Measurements from ENCODE around the gene AHDC1. TPM values are rescaled to one million over a fixed set of nuclear protein-coding genes. Genes with fewer than 3 reads are reported as not detected.
"Not testable (repeated sequence)": the region's sequence is repeated elsewhere in the genome, so short reads cannot be mapped to it uniquely, and the experiment has no call there.

Gene AHDC1
- total and polyA plus RNA-seq, 2 experiments from 2014 or later = 3.9 to 5.3 TPM

DNA sequence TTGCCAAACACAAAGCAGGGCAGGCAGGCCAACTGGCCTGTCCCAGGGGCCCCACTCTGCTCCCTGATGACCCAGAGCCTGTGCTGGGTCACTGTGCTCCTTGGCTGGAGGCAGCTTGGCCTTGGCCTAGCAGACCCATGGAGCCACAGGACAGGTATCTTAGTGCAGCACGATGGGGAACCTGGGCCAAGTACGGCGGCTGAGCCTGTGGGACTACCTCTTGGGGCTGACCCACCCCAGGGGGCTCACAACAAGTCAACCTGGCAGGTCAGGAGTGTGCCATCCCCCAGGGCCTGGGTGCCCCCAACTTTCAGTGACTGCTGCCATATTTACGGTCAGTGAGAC lies 41.1 kb upstream of the AHDC1 start:
- Histone ChIP-seq H3K4me2 (ENCODE audit: unreplicated experiment) (no peak overlapping the region), H3K79me2 (ENCODE audit: insufficient read depth) (no peaks in the 10 kb centered on the region), H3K9ac (no peak overlapping the region), H3K27me3 (replicated peaks; ENCODE audit: insufficient read depth) (no peaks in the 10 kb centered on the region), H4K20me1 (ENCODE audit: insufficient read depth) (no peaks in the 10 kb centered on the region), H3K9me3 (ENCODE audit: low read depth) (no peaks in the 10 kb centered on the region), H2AFZ (no peak overlapping the region), H3K4me3 (no peak overlapping the region), H3K9me2 (ENCODE audit: insufficient read depth) (no peaks in the 10 kb centered on the region), H3K4me1 (ENCODE audit: insufficient read depth) (peaks cover 2% of the 10 kb centered on the region; the same call in 1 of the 2 replicates), H3K36me3 (ENCODE audit: low read depth) (no peaks in the 10 kb centered on the region), H3K27ac (no peak overlapping the region), H3F3A (ENCODE audit: insufficient read depth) (peaks cover 3% of the 10 kb centered on the region; the same call in 1 of the 2 replicates)
- TF ChIP-seq EZH2phosphoT487 (IDR thresholded peaks at IDR 0.05; ENCODE audit: insufficient read depth, low read depth) = no peak
- in situ Hi-C loops (cut with MboI) = no loop called here
- no peak for DNase-seq
- WGBS, 2 experiments (ENCODE audit: low coverage in 1 of 2, low lambda C conversion rate in 2 of 2, missing lambda C conversion rate in 2 of 2) = 85 to 89% methylated on average over 4 of the region's 4 CpGs

DNA sequence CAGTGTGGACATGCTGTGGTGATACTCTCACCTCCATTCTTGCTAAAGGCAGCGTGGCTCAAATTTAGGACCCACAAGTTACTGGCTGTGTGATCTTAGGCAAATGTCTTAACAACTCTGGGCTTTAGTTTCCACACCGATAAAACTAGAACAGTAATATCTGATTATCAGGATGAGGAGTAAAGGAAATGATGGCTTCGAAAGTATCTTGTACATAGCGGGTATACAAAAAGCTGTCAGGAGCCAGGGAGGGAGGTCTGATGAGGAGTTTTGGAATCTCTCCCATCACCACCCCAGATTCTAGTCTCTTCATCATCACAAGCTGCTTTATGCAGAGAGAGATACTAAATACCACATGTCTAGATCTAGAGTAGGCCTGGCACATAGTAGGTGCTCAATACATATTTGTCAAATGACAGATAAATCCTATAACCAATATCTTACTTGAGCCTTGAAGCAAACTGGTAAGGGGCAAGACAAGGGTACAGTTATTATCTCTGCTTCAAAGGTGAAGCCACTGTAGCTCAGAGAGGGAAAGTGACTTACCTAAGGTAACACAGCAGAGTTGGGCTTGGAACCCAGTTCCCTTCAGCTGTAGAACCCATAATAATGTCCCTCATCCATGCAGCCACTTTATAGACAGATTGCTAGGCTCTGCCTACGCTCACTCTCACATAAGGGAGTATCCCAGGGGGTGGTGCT lies 40.6 kb upstream of the AHDC1 start:
- Histone ChIP-seq H3K27ac (no peak overlapping the region), H3K4me2 (ENCODE audit: unreplicated experiment) (no peak overlapping the region), H3K27me3 (replicated peaks; ENCODE audit: insufficient read depth) (no peaks in the 10 kb centered on the region), H3K9ac (no peak overlapping the region), H3K4me1 (ENCODE audit: insufficient read depth) (no peaks in the 10 kb centered on the region), H3K79me2 (ENCODE audit: insufficient read depth) (no peaks in the 10 kb centered on the region), H3K4me3 (no peak overlapping the region), H2AFZ (no peak overlapping the region), H3K9me3 (ENCODE audit: low read depth) (no peaks in the 10 kb centered on the region), H3K9me2 (ENCODE audit: insufficient read depth) (no peaks in the 10 kb centered on the region), H3K36me3 (ENCODE audit: low read depth) (no peaks in the 10 kb centered on the region), H3F3A (ENCODE audit: insufficient read depth) (no peaks in the 10 kb centered on the region), H4K20me1 (ENCODE audit: insufficient read depth) (no peaks in the 10 kb centered on the region)
- no peak for TF ChIP-seq EZH2 (IDR thresholded peaks at IDR 0.05; ENCODE audit: insufficient read depth, poor library complexity, severe bottlenecking)
- TF ChIP-seq EZH2phosphoT487 (IDR thresholded peaks at IDR 0.05; ENCODE audit: insufficient read depth, low read depth) = no peak
- 75 to 85% methylated on average over 5 of the region's 5 CpGs for WGBS, 2 experiments (ENCODE audit: low coverage in 1 of 2, low lambda C conversion rate in 2 of 2, missing lambda C conversion rate in 2 of 2)
- DNase-seq = no peak
- in situ Hi-C loops (cut with MboI) = no loop called here

DNA sequence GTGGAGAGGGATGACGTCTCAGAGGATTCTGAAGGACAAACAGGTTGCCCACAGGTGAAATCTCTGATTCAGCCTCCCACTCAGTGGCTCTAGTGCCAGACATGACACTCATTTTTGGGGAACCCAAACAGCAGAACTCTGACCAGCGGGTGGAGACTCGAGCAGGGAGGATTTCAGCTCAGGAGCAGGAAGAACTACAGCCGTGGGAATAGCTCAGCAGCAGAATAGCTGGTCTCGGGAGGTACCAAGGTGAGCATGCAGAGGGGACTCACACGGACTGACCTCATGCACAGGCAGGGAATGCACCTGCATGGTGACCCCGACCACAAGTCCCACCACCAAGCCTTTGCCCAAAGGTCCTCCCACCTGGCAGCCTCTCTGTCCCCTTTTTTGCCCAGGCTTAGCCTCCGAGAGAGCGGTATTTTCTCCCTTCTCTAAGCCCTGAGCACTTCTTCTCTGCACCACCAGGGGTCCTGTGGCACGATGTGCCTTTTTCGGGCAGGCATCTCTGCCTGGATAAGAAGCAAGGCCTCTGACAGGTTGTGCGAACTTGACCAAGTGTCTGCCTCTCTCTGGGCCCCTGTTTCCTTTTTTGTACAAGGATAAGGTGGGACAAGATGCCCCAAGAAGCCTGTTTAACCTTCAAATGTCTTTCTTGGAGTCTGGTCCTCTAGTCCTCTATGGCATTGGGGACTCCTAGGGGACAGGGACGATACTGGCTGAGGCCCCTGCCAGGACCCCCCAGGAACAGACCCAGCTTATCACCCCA lies 39.8 kb upstream of the AHDC1 start:
- in situ Hi-C loops (cut with MboI) = no loop called here
- H3K27me3 ChIP-seq (replicated peaks; ENCODE audit: insufficient read depth) = no peaks in the 10 kb centered on the region
- DNase-seq = peak; percentile 82
- no peaks in the 10 kb centered on the region for H3K4me1 ChIP-seq (ENCODE audit: insufficient read depth)
- H3K79me2 ChIP-seq (ENCODE audit: insufficient read depth) = no peaks in the 10 kb centered on the region
- no peak overlapping the region for H3K9ac ChIP-seq
- H3K4me2 ChIP-seq (ENCODE audit: unreplicated experiment) = no peak overlapping the region
- 18 to 23% methylated on average over 13 of the region's 13 CpGs for WGBS, 2 experiments (ENCODE audit: low coverage in 1 of 2, low lambda C conversion rate in 2 of 2, missing lambda C conversion rate in 2 of 2)
- H3F3A ChIP-seq (ENCODE audit: insufficient read depth) = no peaks in the 10 kb centered on the region
- no peaks in the 10 kb centered on the region for H3K36me3 ChIP-seq (ENCODE audit: low read depth)
- TF ChIP-seq EZH2phosphoT487 (IDR thresholded peaks at IDR 0.05; ENCODE audit: insufficient read depth, low read depth) (no peak), EZH2 (IDR thresholded peaks at IDR 0.05; ENCODE audit: insufficient read depth, poor library complexity, severe bottlenecking) (no peak)
- H3K4me3 ChIP-seq = no peak overlapping the region
- H3K9me3 ChIP-seq (ENCODE audit: low read depth) = no peaks in the 10 kb centered on the region
- H3K27ac ChIP-seq = no peak overlapping the region
- no peaks in the 10 kb centered on the region for H3K9me2 ChIP-seq (ENCODE audit: insufficient read depth)
- H2AFZ ChIP-seq = no peak overlapping the region; the same call in 1 of the 2 replicates
- no peaks in the 10 kb centered on the region for H4K20me1 ChIP-seq (ENCODE audit: insufficient read depth)

DNA sequence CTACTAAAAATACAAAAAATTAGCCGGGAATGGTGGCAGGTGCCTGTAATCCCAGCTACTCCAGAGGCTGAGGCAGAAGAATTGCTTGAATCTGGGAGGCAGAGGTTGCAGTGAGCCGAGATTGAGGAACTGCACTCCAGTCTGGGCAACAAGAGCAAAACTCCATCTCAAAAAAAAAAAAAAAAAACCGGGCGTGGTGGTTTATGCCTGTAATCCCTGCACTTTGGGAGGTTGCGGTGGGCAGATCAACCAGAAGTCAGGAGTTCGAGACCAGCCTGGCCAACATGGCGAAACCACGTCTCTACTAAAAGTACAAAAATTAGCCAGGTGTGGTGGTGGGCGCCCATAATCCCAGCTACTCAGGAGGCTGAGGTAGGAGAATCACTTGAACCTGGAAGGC lies 36.6 kb upstream of the AHDC1 start:
- H4K20me1 ChIP-seq (ENCODE audit: insufficient read depth); DNase-seq; H3K4me2 ChIP-seq (ENCODE audit: unreplicated experiment); H3K9ac ChIP-seq; H3K4me3 ChIP-seq; H3K9me2 ChIP-seq (ENCODE audit: insufficient read depth); H3K9me3 ChIP-seq (ENCODE audit: low read depth); H3K36me3 ChIP-seq (ENCODE audit: low read depth); H3F3A ChIP-seq (ENCODE audit: insufficient read depth); H3K4me1 ChIP-seq (ENCODE audit: insufficient read depth); H3K79me2 ChIP-seq (ENCODE audit: insufficient read depth); H3K27me3 ChIP-seq (replicated peaks; ENCODE audit: insufficient read depth); H3K27ac ChIP-seq; H2AFZ ChIP-seq; in situ Hi-C loops (cut with MboI): not testable (repeated sequence)
- 76 to 80% methylated on average over 9 of the region's 9 CpGs for WGBS, 2 experiments (ENCODE audit: low coverage in 1 of 2, low lambda C conversion rate in 2 of 2, missing lambda C conversion rate in 2 of 2)
